K562 (cell line): Measurements from ENCODE around the gene RNU2-1. TPM values are rescaled to one million over a fixed set of nuclear protein-coding genes. Genes with fewer than 3 reads are reported as not detected.

Experiments used
- ATAC-seq: fragments of 200-7000 bp; cut with Tn5 transposase; 3 replicates; pipeline ENCODE4 v1.9.1; 2020; ENCODE audit warnings: moderate library complexity
- BruUV-seq: library from RNA; stranded (reverse); fragments of 400-500 nt; replicated peaks from 2 replicates; lab custom pipeline; 2021; lab: Mats Ljungman, UMichigan
- CTCF ChIA-PET: fragments of 300-600 bp; formaldehyde crosslinking; extraction: SDS; loops from one replicate; lab custom pipeline; 2021; ENCODE audit warnings: low intra/inter-chr PET ratio; lab: Yijun Ruan, JAX
- POLR2A ChIA-PET: fragments of 300-600, 350-650 bp; sonication (Branson Sonifier 250); formaldehyde crosslinking; extraction: SDS; loops from one replicate; lab custom pipeline; 2021; ENCODE audit warnings: antibody characterized with exemption, inconsistent platforms; lab: Yijun Ruan, JAX
- DNase-seq, 4 experiments: peaks; one replicate each; pipeline versions ENCODE4 v3.0.0 to v3.0.0-alpha.2; 2011 to 2018; ENCODE audit warnings: low spot score in 3 of 4, mixed read lengths in 3 of 4; ENCODE audit errors: extremely low read depth in 1 of 4
- FAIRE-seq: peaks from 2 replicates; lab custom pipeline; 2011; peaks lifted over from hg19 to GRCh38; lab: Jason Lieb, UNC
- H2AFZ ChIP-seq: 2 replicates; pipeline ENCODE4 v1.6.0; 2011; ENCODE audit warnings: low read depth, low read length, control low read depth, inconsistent platforms
- H3K27ac ChIP-seq: fragments of 200-600 bp; 3 replicates; pipeline ENCODE4 v1.8.0; 2011; ENCODE audit warnings: low read depth, mild to moderate bottlenecking, control low read depth, inconsistent platforms, low read length, moderate library complexity, mixed read lengths; ENCODE audit errors: extremely low read depth
- H3K27me3 ChIP-seq, 2 experiments: fragments of 300-600 bp in 1 of 2; 2 replicates in 1 of 2; 3 replicates in 1 of 2; pipeline versions ENCODE4 v1.6.0 to v1.8.0; 2011; ENCODE audit warnings: inconsistent platforms in 2 of 2, low read length in 2 of 2, mild to moderate bottlenecking in 1 of 2, mixed read lengths in 1 of 2, moderate library complexity in 1 of 2; ENCODE audit not compliant: control insufficient read depth in 2 of 2, insufficient read depth in 2 of 2
- H3K36me3 ChIP-seq: fragments of 300-600 bp; 3 replicates; pipeline ENCODE4 v1.8.0; 2011; ENCODE audit warnings: mild to moderate bottlenecking, low read length, inconsistent platforms; ENCODE audit not compliant: control insufficient read depth, insufficient read depth
- H3K4me1 ChIP-seq, 2 experiments: fragments of 200-600 bp in 1 of 2; replicated peaks in 1 of 2; 2 replicates in 1 of 2; 3 replicates in 1 of 2; pipeline versions ENCODE4 v1.5.1 to v1.8.0; 2011; ENCODE audit warnings: inconsistent platforms in 2 of 2, low read length in 2 of 2, mild to moderate bottlenecking in 1 of 2, mixed read lengths in 1 of 2, moderate library complexity in 1 of 2; ENCODE audit not compliant: control insufficient read depth in 2 of 2, insufficient read depth in 2 of 2
- H3K4me2 ChIP-seq: 2 replicates; pipeline ENCODE4 v1.6.1; 2011; ENCODE audit warnings: low read length, control low read depth, inconsistent platforms, mixed read lengths; ENCODE audit not compliant: insufficient read depth
- H3K4me3 ChIP-seq: fragments of 200-600 bp; sonication (generic), shearing (Covaris generic); 2 replicates; pipeline ENCODE4 v1.5.1; 2016; ENCODE audit warnings: control low read depth, inconsistent platforms
- H3K79me2 ChIP-seq: fragments of 200-600 bp; 3 replicates; pipeline ENCODE4 v1.8.0; 2011; ENCODE audit warnings: low read length, inconsistent platforms; ENCODE audit not compliant: control insufficient read depth, insufficient read depth
- H3K9ac ChIP-seq, 2 experiments: 2 replicates each; pipeline versions ENCODE4 v1.6.0 to v1.6.1; 2011; ENCODE audit warnings: low read depth in 2 of 2, low read length in 2 of 2, control low read depth in 1 of 2, inconsistent platforms in 1 of 2, mild to moderate bottlenecking in 1 of 2, mixed read lengths in 1 of 2; ENCODE audit not compliant: insufficient read depth in 1 of 2
- H3K9me1 ChIP-seq: one replicate; pipeline ENCODE4 v1.6.0; 2011; ENCODE audit warnings: inconsistent platforms, mild to moderate bottlenecking, low read length, moderate library complexity; ENCODE audit not compliant: control insufficient read depth, insufficient read depth
- H3K9me3 ChIP-seq: replicated peaks from 2 replicates; pipeline ENCODE4 v1.5.1; 2011; ENCODE audit warnings: low read depth, low read length, inconsistent platforms; ENCODE audit not compliant: control insufficient read depth, insufficient read depth
- H4K20me1 ChIP-seq: replicated peaks from 2 replicates; pipeline ENCODE4 v1.6.1; 2011; ENCODE audit warnings: low read length, inconsistent platforms, mixed read lengths; ENCODE audit not compliant: control insufficient read depth, insufficient read depth
- CEBPG ChIP-seq, 3 experiments: fragments of 200-800 bp in 1 of 3; sonication (Bioruptor generic) in 1 of 3; sonication (generic) in 1 of 3; formaldehyde crosslinking in 1 of 3; IDR thresholded peaks in 2 of 3; conservative IDR thresholded peaks in 1 of 3; 2 replicates each; pipeline versions ENCODE4 v1.6.1 to v1.8.0; 2016 to 2022; ENCODE audit warnings: missing compliant biosample characterization in 2 of 3, missing genetic modification characterization in 2 of 3, mild to moderate bottlenecking in 1 of 3, missing genetic modification reagents in 1 of 3
- CREB1 ChIP-seq, 2 experiments: sonication (generic) in 1 of 2; formaldehyde crosslinking in 1 of 2; IDR thresholded peaks; 2 replicates each; pipeline versions ENCODE4 v1.6.1 to v1.8.0; 2012 to 2022; ENCODE audit warnings: inconsistent platforms in 1 of 2, mild to moderate bottlenecking in 1 of 2, missing genetic modification reagents in 1 of 2, moderate library complexity in 1 of 2
- DLX4 ChIP-seq: fragments of 250-450 bp; sonication (Bioruptor Pico); IDR thresholded peaks from 2 replicates; pipeline ENCODE4 v1.6.1; 2021; ENCODE audit warnings: mild to moderate bottlenecking
- EP300 ChIP-seq: IDR thresholded peaks from 2 replicates; pipeline ENCODE4 v1.6.1; 2012; ENCODE audit warnings: low read length, improper control_type of control experiment
- ERF ChIP-seq: fragments of 450-650 bp; formaldehyde crosslinking; IDR thresholded peaks from 2 replicates; pipeline ENCODE4 v1.4.0; 2020; ENCODE audit warnings: mild to moderate bottlenecking, mixed read lengths
- KHSRP ChIP-seq: fragments of 450-650 bp; IDR thresholded peaks from 2 replicates; pipeline ENCODE4 v1.6.1; 2017
- KLF1 ChIP-seq: fragments of 450-650 bp; IDR thresholded peaks from 2 replicates; pipeline ENCODE4 v1.6.1; 2016; ENCODE audit warnings: missing genetic modification characterization, missing compliant biosample characterization
- RNF2 ChIP-seq: sonication (generic); IDR thresholded peaks from 2 replicates; pipeline ENCODE4 v1.6.1; 2016
- ZBTB7A ChIP-seq: IDR thresholded peaks from 2 replicates; pipeline ENCODE4 v1.6.1; 2011; ENCODE audit warnings: low read depth, mild to moderate bottlenecking, low read length, moderate library complexity, borderline replicate concordance; ENCODE audit not compliant: control insufficient read depth
- ZNF197 ChIP-seq: fragments of 200-800 bp; sonication (Bioruptor generic); IDR thresholded peaks from 2 replicates; pipeline ENCODE4 v1.6.1; 2016; ENCODE audit warnings: low read depth, missing genetic modification characterization, missing compliant biosample characterization
- WGBS: fragments of 100-300 bp; shearing (Covaris generic); methylation state at CpG from one replicate; pipeline ENCODE4 v1.1.6; 2016; ENCODE audit warnings: low coverage, mixed read lengths; ENCODE audit not compliant: insufficient coverage; ENCODE audit errors: missing lambda C conversion rate; 5-methylcytosine and 5-hydroxymethylcytosine counted together
- in situ Hi-C: fragments of 300-500 bp; cut with MboI; formaldehyde crosslinking; loops from 4 replicates; pipeline ENCODE4 v1.15.0; 2018; ENCODE audit warnings: inconsistent platforms, mixed read lengths
- intact Hi-C: fragments of 100-400 bp; cut with micrococcal nuclease; formaldehyde crosslinking; loops from 2 replicates; pipeline ENCODE4 v1.14.2; 2022
- polyA plus RNA-seq, 8 experiments: library from polyadenylated mRNA; depleted of rRNA in 4 of 8; stranded (reverse) in 5 of 8; unstranded in 3 of 8; fragments of >200 nt; fragmentation: Nextera tagmentation in 2 of 8; fragmentation: Illumina TruSeq in 1 of 8; extraction: Ambion mirVana in 2 of 8; extraction: Trizol in 1 of 8; gene quantifications; 2 replicates each; pipeline versions ENCODE4 v1.2.1 to v1.2.3, GENCODE V29; 2011 to 2014; ENCODE audit warnings: inconsistent platforms in 1 of 8, missing spikeins in 1 of 8
- total RNA-seq, 7 experiments: library from RNA; depleted of rRNA in 6 of 7; stranded (reverse); fragments of >200 nt in 6 of 7; fragmentation: Illumina TruSeq in 2 of 7; extraction: Trizol in 2 of 7; gene quantifications; 2 replicates each; pipeline versions ENCODE4 v1.2.1 to v1.2.3, GENCODE V29; 2011 to 2021; ENCODE audit warnings: low replicate concordance in 1 of 7
- TF ChIP-seq, protein P1 (sequence below): fragments of 200-400 bp; formaldehyde crosslinking; IDR thresholded peaks from 2 replicates; pipeline ENCODE4 v1.6.1; 2017; ENCODE audit warnings: mild to moderate bottlenecking, low read depth, low read length, moderate library complexity

Gene RNU2-1
- total and polyA plus RNA-seq, 9 of the 15 experiments (the other 6 are each of a cell fraction or from before 2014, with no cell fraction given): 9,527 TPM; not detected in 8

GRCh38 chr17:43219746-43220380, 13.9 kb downstream of the RNU2-1 start:
- DNase-seq (no peak), FAIRE-seq (no peak), ATAC-seq (no peak)
- Histone ChIP-seq H3K4me1 (0 out of 5 replicates have a peak, but pooled peaks cover 3 to 5% of the 10 kb centered on the region in 2 experiments), H3K9me1 (no peaks in the 10 kb centered on the region), H3K9me3 (no peaks in the 10 kb centered on the region), H3K27me3 (0 out of 5 replicates have a peak, but pooled peaks cover 0 to 6% of the 10 kb centered on the region in 2 experiments), H3K4me2 (no peak overlapping the region), H3K27ac (no peak overlapping the region), H3K9ac (no peak overlapping the region), H3K36me3 (no peaks in the 10 kb centered on the region), H2AFZ (no peak overlapping the region), H3K4me3 (no peak overlapping the region), H4K20me1 (no peaks in the 10 kb centered on the region), H3K79me2 (no peaks in the 10 kb centered on the region)
- ChIA-PET CTCF (interaction anchor here (0.5 kb wide), 1 partner anchor 89 kb away, joined by 3 read pairs; no protein-coding TSS in a partner anchor), POLR2A (interaction anchor here (1.1 to 7.6 kb wide), 2 partner anchors 20 to 97 kb away, joined by 6 to 89 read pairs; no protein-coding TSS in a partner anchor)
- no TSS peak for BruUV-seq
- TF ChIP-seq KHSRP (no peak), DLX4 (CRISPR knock-in tag) (no peak), ERF (no peak), KLF1 (tag) (no peak), EP300 (no peak), RNF2 (no peak), ZBTB7A (no peak), CREB1 (IDR thresholded peaks at IDR 0.05) (no peak), CREB1 (CRISPR knock-in tag; IDR thresholded peaks at IDR 0.05) (no peak), CEBPG (CRISPR knock-in tag; IDR thresholded peaks at IDR 0.05) (no peak), CEBPG (tag; conservative IDR thresholded peaks at IDR 0.05 in 1 of 2, IDR thresholded peaks at IDR 0.05 in 1 of 2) (no peak), ZNF197 (CRISPR knock-in tag) (no peak)
- TF ChIP-seq, protein P1, sequence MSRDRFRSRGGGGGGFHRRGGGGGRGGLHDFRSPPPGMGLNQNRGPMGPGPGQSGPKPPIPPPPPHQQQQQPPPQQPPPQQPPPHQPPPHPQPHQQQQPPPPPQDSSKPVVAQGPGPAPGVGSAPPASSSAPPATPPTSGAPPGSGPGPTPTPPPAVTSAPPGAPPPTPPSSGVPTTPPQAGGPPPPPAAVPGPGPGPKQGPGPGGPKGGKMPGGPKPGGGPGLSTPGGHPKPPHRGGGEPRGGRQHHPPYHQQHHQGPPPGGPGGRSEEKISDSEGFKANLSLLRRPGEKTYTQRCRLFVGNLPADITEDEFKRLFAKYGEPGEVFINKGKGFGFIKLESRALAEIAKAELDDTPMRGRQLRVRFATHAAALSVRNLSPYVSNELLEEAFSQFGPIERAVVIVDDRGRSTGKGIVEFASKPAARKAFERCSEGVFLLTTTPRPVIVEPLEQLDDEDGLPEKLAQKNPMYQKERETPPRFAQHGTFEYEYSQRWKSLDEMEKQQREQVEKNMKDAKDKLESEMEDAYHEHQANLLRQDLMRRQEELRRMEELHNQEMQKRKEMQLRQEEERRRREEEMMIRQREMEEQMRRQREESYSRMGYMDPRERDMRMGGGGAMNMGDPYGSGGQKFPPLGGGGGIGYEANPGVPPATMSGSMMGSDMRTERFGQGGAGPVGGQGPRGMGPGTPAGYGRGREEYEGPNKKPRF: no peak
- in situ Hi-C loops: loop anchor here (5.0 kb wide), 1 partner anchor 97 kb away; no protein-coding TSS in a partner anchor
- 40% methylated on average over 7 of the region's 8 CpGs for WGBS
- intact Hi-C loops: no loop called here
